Bronchial epithelial cell (primary cell): Measurements from ENCODE around the gene CACNA1C. TPM values are rescaled to one million over a fixed set of nuclear protein-coding genes. Genes with fewer than 3 reads are reported as not detected.

Source experiments
- DNase-seq: peaks from one replicate; pipeline ENCODE4 v3.0.0-alpha.2; 2010; ENCODE audit warnings: low read depth
- FAIRE-seq: peaks from 2 replicates; lab custom pipeline; 2011; peaks lifted over from hg19 to GRCh38; lab: Jason Lieb, UNC
- H3K27me3 ChIP-seq: 2 replicates; pipeline ENCODE4 v1.5.1; 2011; ENCODE audit warnings: low read length; ENCODE audit not compliant: control insufficient read depth, insufficient read depth
- H3K36me3 ChIP-seq: 2 replicates; pipeline ENCODE4 v1.5.1; 2011; ENCODE audit warnings: low read length; ENCODE audit not compliant: control insufficient read depth, insufficient read depth
- H3K4me3 ChIP-seq: 2 replicates; pipeline ENCODE4 v1.5.1; 2011; ENCODE audit warnings: mild to moderate bottlenecking, low read depth, low read length, control low read depth
- total RNA-seq: library from RNA; depleted of rRNA; stranded (reverse); fragments of >200 nt; gene quantifications from 2 replicates; pipeline ENCODE4 v1.2.1, GENCODE V29; 2014
- TF ChIP-seq, protein P1 (sequence below): IDR thresholded peaks from 2 replicates; pipeline ENCODE4 v1.5.1; 2011; ENCODE audit warnings: mild to moderate bottlenecking, moderate library complexity, low read length, control low read depth, inconsistent platforms; ENCODE audit not compliant: insufficient read depth, severe bottlenecking

CACNA1C gene
- total RNA-seq, 1 donor from 2014 or later: not detected

- Histone ChIP-seq H3K36me3 (no peaks in the 10 kb centered on the region), H3K4me3 (no peak overlapping the region), H3K27me3 (no peaks in the 10 kb centered on the region)
- DNase-seq (no peak), FAIRE-seq (no peak)
- TF ChIP-seq, protein P1, sequence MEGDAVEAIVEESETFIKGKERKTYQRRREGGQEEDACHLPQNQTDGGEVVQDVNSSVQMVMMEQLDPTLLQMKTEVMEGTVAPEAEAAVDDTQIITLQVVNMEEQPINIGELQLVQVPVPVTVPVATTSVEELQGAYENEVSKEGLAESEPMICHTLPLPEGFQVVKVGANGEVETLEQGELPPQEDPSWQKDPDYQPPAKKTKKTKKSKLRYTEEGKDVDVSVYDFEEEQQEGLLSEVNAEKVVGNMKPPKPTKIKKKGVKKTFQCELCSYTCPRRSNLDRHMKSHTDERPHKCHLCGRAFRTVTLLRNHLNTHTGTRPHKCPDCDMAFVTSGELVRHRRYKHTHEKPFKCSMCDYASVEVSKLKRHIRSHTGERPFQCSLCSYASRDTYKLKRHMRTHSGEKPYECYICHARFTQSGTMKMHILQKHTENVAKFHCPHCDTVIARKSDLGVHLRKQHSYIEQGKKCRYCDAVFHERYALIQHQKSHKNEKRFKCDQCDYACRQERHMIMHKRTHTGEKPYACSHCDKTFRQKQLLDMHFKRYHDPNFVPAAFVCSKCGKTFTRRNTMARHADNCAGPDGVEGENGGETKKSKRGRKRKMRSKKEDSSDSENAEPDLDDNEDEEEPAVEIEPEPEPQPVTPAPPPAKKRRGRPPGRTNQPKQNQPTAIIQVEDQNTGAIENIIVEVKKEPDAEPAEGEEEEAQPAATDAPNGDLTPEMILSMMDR: no peak
Observed at GRCh38 chr12:2198542-2198941, 145.8 kb downstream of the CACNA1C start.

DNA sequence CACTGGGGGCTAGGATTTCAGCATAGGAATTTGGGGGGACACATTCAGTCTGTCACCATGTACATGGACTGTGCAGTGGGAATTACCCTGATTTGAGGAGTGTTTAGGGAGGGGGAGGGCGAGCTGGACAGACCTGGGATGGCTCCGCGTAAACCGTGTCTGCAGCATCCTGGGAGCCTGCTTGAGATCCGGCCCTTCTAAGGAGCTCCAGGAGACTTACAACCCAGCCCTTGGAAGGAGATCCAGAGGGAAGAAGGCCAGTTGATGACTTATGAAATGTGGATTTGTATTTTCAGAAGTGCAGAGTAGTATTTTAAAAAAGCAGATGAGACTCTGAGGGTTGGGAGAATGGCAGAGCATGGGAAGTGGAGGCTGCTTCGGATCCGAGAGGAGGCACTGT, 153.2 kb downstream of the CACNA1C start:
- TF ChIP-seq, protein P1: no peak
- FAIRE-seq: no peak

GRCh38 chr12:2208837-2209635, 156.2 kb downstream of the CACNA1C start:
- FAIRE-seq: no peak
- no peak for DNase-seq
- TF ChIP-seq, protein P1: no peak
- Histone ChIP-seq H3K27me3 (no peaks in the 10 kb centered on the region), H3K36me3 (no peaks in the 10 kb centered on the region), H3K4me3 (no peak overlapping the region)

More for the DNA sequence above, 153.2 kb downstream of the CACNA1C start:
- Histone ChIP-seq H3K4me3 (no peak overlapping the region), H3K27me3 (no peaks in the 10 kb centered on the region), H3K36me3 (no peaks in the 10 kb centered on the region)
- no peak for DNase-seq

GRCh38 chr12:2211119-2211518, 158.3 kb downstream of the CACNA1C start:
- TF ChIP-seq, protein P1: no peak
- no peaks in the 10 kb centered on the region for H3K27me3 ChIP-seq
- DNase-seq (no peak), FAIRE-seq (no peak)
- no peaks in the 10 kb centered on the region for H3K36me3 ChIP-seq
- H3K4me3 ChIP-seq: no peak overlapping the region

DNA sequence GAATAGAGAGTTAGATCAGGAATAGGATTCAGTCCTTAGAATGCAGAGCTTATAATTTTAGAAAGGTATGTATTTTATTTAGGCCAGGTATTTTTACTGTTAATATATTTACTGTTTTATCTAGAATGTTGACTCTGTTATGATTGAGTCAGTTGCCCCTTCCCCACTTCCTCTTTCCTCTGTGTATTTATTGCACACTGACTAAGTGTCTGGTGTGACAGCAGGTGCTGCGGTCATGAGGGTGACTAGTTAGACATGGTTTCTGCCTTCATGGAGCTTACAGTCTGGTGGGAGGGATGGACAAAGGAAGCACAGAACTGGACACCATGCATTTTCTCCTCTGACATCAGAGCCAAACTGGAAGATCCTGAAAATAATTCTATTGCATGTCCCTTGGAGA, 159.8 kb downstream of the CACNA1C start:
- H3K36me3 ChIP-seq: no peaks in the 10 kb centered on the region
- DNase-seq (no peak), FAIRE-seq (no peak)
- no peaks in the 10 kb centered on the region for H3K27me3 ChIP-seq
- TF ChIP-seq, protein P1: no peak
- H3K4me3 ChIP-seq: no peak overlapping the region
